Mesothelial cell of epicardium (in vitro differentiated cells): Measurements from ENCODE around the gene ALOXE3. TPM values are rescaled to one million over a fixed set of nuclear protein-coding genes. Genes with fewer than 3 reads are reported as not detected.

ENCODE experiments used
- DNase-seq, 2 experiments: peaks; one replicate each; pipeline ENCODE4 v3.0.0; 2021; ENCODE audit warnings: low spot score in 2 of 2; ENCODE audit not compliant: unreplicated experiment in 2 of 2
- H3K27ac Mint-ChIP-seq: 2 replicates; pipeline ENCODE4 v1.8.0; 2021; ENCODE audit warnings: mixed read lengths
- H3K27me3 Mint-ChIP-seq: 2 replicates; pipeline ENCODE4 v1.8.0; 2021; ENCODE audit warnings: low read depth, mixed read lengths
- H3K36me3 Mint-ChIP-seq: 2 replicates; pipeline ENCODE4 v1.8.0; 2021; ENCODE audit warnings: mixed read lengths
- H3K4me1 Mint-ChIP-seq: 2 replicates; pipeline ENCODE4 v1.8.0; 2021; ENCODE audit warnings: mixed read lengths
- H3K4me3 Mint-ChIP-seq: 2 replicates; pipeline ENCODE4 v1.8.0; 2021; ENCODE audit warnings: mild to moderate bottlenecking, moderate library complexity, mixed read lengths
- H3K9me3 Mint-ChIP-seq: 2 replicates; pipeline ENCODE4 v1.8.0; 2021; ENCODE audit warnings: mixed read lengths
- CTCF ChIP-seq: fragments of 200-600 bp; sonication (generic); IDR thresholded peaks from one replicate; pipeline ENCODE4 v1.5.0; 2021; ENCODE audit warnings: antibody characterized with exemption; ENCODE audit not compliant: unreplicated experiment
- total RNA-seq: library from RNA; stranded (reverse); gene quantifications from 3 replicates; pipeline ENCODE4 v1.2.1, GENCODE V29; 2021

Gene ALOXE3
- total RNA-seq, 1 donor from 2014 or later, result 0.09 TPM

GRCh38 chr17:8155231-8155995 lies 37.1 kb upstream of the ALOXE3 start:
- Mint-ChIP-seq H3K4me1 (peaks cover 26% of the 10 kb centered on the region), H3K36me3 (no peaks in the 10 kb centered on the region), H3K4me3 (no peak overlapping the region), H3K27me3 (no peaks in the 10 kb centered on the region), H3K9me3 (no peaks in the 10 kb centered on the region), H3K27ac (no peak overlapping the region)
- no peak for TF ChIP-seq CTCF
- DNase-seq, result no peak

GRCh38 chr17:8154608-8155155 lies 36.4 kb upstream of the ALOXE3 start:
- Mint-ChIP-seq H3K36me3 (no peaks in the 10 kb centered on the region), H3K9me3 (no peaks in the 10 kb centered on the region), H3K4me3 (no peak overlapping the region), H3K27ac (no peak overlapping the region), H3K27me3 (no peaks in the 10 kb centered on the region), H3K4me1 (peaks cover 25% of the 10 kb centered on the region)
- no peak for TF ChIP-seq CTCF
- no peak for DNase-seq

- H3K36me3 Mint-ChIP-seq, result peaks cover 3% of the 10 kb centered on the region
- H3K27me3 Mint-ChIP-seq, result no peaks in the 10 kb centered on the region
- no peak overlapping the region for H3K27ac Mint-ChIP-seq
- TF ChIP-seq CTCF, result no peak
- H3K4me1 Mint-ChIP-seq, result peaks cover 25% of the 10 kb centered on the region
- peak; percentile 97 to 99 for DNase-seq
- no peak overlapping the region for H3K4me3 Mint-ChIP-seq
- no peaks in the 10 kb centered on the region for H3K9me3 Mint-ChIP-seq
These were observed 35.8 kb upstream of the ALOXE3 start for GRCh38 chr17:8153957-8154607.

DNA sequence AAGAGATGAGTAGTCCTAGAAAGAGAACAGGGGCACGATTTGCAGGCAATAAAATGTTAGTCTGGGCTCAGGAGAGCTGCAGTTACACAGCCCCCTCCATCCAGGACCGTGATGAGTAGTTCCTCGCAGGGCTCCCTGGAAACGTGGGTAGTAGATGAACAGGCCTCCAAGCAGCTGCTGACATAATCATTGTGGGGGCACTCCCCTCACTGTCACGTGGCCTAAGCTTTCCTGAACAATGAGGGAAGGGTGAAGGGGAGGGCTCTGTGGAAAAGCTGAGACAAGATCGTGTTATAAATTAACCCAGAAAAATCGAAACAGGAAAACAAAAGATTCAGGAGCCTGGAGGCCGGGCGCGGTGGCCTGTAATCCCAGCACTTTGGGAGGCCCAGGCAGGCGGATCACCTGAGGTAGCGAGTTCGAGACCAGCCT lies 35.2 kb upstream of the ALOXE3 start:
- no peak for DNase-seq
- H3K27me3 Mint-ChIP-seq, result no peaks in the 10 kb centered on the region
- H3K27ac Mint-ChIP-seq, result no peak overlapping the region
- H3K4me3 Mint-ChIP-seq, result peak overlapping the region; percentile 91
- H3K9me3 Mint-ChIP-seq, result no peaks in the 10 kb centered on the region
- peaks cover 23% of the 10 kb centered on the region for H3K4me1 Mint-ChIP-seq
- H3K36me3 Mint-ChIP-seq, result peaks cover 3% of the 10 kb centered on the region
- TF ChIP-seq CTCF, result no peak

- H3K9me3 Mint-ChIP-seq, result no peaks in the 10 kb centered on the region
- H3K27ac Mint-ChIP-seq, result no peak overlapping the region
- peaks cover 8% of the 10 kb centered on the region for H3K36me3 Mint-ChIP-seq
- H3K27me3 Mint-ChIP-seq, result no peaks in the 10 kb centered on the region
- peak overlapping the region; percentile 91 for H3K4me3 Mint-ChIP-seq
- no peak for TF ChIP-seq CTCF
- no peak for DNase-seq
- H3K4me1 Mint-ChIP-seq, result peaks cover 23% of the 10 kb centered on the region
These were observed 34.7 kb upstream of the ALOXE3 start for GRCh38 chr17:8153031-8153451.
